Activated effector memory CD4-positive, alpha-beta T cell treated with Interleukin-2 at 50 U/mL for 16 hours (primary cell): ENCODE measurements around the gene KDM5A.

ENCODE experiments used
- DNase-seq: peaks from one replicate; pipeline ENCODE4 v3.0.0-alpha.2; 2020

The KDM5A gene

GRCh38 chr12:268483-268840 is 120.7 kb downstream of the KDM5A start:
- no peak for DNase-seq

GRCh38 chr12:267581-268482 is 121.3 kb downstream of the KDM5A start:
- no peak for DNase-seq

- no peak for DNase-seq
These were observed 124.0 kb downstream of the KDM5A start for GRCh38 chr12:265096-265495.

DNA sequence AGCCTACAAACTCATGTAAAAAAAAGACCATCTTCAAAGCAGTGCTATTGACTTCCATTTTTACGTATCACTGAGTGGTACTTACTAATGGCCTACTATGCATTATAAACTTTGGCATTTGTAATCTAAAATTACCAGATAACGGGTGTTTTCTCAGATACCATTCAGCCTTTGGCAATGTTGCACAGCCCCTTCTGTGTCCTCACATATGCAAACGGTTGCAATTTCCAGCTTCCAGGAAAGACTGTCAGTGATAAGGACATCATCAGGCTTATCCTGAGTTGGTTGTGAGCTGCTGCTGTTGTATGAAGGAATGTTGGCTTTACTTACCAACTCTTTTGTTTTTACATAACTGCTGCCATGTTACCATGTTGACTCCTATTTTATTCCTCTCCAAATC is 124.9 kb downstream of the KDM5A start:
- no peak for DNase-seq

- no peak for DNase-seq
These were observed 125.5 kb downstream of the KDM5A start for GRCh38 chr12:263574-263973.

DNA sequence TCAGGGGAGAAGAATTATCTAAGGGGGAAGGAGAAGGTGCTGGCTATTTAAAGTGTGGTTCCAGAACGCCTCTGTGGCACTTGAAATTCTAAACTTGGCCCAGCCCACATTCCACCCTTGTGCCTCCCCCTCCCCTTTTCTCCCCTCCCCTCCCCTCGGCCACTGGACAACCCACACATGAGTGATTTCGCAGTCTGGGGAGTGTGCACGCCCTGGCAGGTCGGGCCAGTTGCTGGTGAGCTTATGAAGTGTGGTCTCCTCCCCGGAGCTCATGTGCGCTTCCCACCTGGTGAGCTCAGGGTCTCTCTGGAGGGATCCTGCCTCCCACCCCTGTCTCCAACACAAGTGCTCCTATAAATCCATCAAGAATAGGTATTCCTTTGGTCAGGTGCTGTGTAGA is 126.3 kb downstream of the KDM5A start, which contains the start of gene SLC6A13:
Gene SLC6A13 (minus strand): TSS at position 20 of the 400 bp plus-strand sequence. CDS start 2,784 bp downstream, outside the sequence.
- no peak for DNase-seq

GRCh38 chr12:262113-262512 is 127.0 kb downstream of the KDM5A start:
- no peak for DNase-seq

GRCh38 chr12:257521-258321 is 131.4 kb downstream of the KDM5A start:
- DNase-seq = no peak

GRCh38 chr12:256958-257357 is 132.2 kb downstream of the KDM5A start:
- DNase-seq = no peak

GRCh38 chr12:256225-256624 is 132.9 kb downstream of the KDM5A start:
- DNase-seq = no peak

- DNase-seq = no peak
These were observed 134.2 kb downstream of the KDM5A start for GRCh38 chr12:254912-255311.

DNA sequence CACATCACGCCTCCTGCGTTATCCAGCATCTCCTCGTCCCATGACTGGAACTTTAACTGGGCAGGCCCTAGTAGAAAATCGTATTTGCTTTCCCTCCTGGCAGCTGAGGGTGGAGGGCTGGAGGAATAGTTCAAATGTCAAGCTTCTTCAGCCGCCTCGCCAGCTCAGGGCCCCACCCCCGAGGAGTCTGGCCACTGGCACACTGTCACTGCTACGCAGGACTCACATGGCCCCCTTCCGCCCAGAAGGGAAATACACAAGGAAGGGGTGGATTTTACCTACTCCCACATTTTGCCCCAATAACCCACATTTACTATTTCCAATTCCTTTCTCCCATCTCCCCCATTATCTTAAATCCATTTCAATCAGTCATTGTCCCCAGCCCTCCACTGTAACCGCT is 135.1 kb downstream of the KDM5A start:
- DNase-seq = no peak

- DNase-seq = no peak
These were observed 135.8 kb downstream of the KDM5A start for GRCh38 chr12:253116-253831.

- no peak for DNase-seq
These were observed 136.5 kb downstream of the KDM5A start for GRCh38 chr12:252636-253035.

DNA sequence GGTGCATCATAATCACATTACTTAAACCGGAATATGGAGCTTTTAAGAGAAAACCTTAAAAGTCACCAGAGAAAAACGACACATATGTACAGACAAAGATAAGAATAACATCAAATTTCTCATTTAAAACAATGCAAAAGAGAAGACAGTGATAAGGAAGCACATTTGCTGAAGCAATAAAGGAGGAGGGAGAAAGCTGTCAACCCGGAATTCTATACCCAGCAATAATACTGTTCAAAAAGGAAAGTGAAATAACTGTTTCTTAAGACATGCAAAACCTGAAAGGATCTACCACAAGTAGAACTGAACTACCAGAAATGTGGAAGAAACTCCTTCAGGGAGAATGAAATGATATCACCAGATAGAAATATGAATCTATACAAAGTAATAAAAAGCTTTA is 141.8 kb downstream of the KDM5A start:
- DNase-seq = no peak

DNA sequence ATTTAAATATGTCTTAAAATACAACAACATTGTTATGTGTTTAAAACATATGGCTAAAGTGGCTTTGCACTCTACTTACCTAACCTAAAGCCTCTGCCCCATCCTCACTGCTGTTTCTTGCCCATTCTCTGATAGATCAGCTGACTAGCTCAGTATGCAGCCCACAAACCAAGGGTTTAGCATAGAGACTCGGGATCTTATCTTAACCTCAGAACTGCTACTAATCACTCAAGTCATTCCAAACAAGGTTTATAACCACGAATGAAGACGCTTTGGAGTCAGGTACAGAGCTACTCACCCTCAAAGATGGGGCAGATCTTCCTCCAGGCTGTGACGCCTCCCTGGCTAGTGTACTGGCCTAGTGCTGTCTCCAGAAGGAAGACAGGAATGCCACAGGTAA is 145.7 kb downstream of the KDM5A start:
- no peak for DNase-seq

GRCh38 chr12:242496-242895 is 146.6 kb downstream of the KDM5A start:
- DNase-seq = no peak

GRCh38 chr12:241266-241665 is 147.9 kb downstream of the KDM5A start:
- no peak for DNase-seq

- DNase-seq = no peak
These were observed 148.6 kb downstream of the KDM5A start for GRCh38 chr12:240566-240965.

DNA sequence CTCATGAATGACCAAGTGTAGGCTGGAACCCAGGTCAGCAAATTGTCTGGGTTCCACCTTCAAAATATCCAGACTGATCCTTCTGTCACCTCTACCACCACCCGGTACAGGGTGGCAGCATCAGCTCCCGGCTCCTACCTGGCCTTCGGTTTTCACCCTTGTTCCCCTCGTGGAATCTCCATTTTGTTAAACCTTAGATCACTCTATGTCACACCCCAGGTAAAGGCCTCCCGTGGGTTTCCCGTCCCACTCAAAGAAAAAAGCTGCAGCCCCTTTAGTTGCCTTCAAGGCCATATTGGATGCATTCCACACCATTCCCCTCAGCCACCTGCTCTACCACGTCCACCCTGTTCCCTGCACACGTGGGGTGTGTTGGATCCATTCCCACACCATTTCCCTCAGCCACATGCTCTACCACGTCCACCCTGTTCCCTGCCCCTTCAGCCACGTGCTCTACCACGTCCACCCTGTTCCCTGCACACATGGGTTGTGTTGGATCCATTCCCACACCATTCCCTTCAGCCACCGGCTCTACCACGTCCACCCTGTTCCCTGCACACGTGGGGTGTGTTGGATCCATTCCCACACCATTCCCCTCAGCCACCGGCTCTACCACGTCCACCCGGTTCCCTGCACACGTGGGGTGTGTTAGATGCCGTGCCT is 150.3 kb downstream of the KDM5A start:
- no peak for DNase-seq

GRCh38 chr12:238116-238515 is 151.0 kb downstream of the KDM5A start:
- no peak for DNase-seq

DNA sequence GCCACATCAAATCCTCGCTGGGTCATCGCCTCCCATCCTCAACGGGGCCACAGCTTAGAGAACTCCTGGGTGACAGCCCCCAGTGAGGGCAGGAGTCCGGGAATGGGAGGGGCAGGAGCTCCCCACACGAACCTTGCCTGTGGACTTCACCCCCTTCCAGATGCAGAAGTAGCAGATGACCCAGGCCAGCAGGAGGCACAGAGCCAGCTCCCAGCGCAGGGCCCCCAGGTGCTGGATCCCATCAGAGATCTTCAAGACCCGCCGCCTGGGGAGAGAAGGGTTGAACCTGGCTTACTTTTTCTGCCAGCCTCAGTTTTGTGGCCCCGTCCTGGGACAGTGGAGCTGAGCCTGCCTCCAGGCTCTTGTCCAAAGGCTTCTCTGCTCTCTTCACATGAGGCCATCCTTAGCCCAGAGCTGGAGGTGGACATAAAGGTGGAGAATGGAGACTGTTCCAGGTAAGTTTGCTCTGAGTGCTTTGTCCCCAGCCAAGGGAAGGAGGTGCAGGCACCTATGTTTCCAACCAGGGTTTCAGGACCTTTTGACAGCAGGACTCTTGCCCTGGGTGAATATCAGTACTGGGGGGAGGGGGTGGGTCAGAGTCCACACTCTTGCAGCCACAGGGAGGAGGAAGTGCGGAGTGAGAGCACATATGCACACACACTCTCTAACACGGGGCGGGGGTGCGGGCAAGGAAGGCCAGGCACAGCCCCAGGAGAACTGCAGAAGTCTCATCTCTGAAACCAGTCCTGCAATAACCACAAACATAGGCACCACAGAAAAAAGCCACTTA is 151.9 kb downstream of the KDM5A start:
- no peak for DNase-seq
